A673 (cell line): ENCODE results near the gene RECK. TPM values are rescaled to one million over a fixed set of nuclear protein-coding genes. Genes with fewer than 3 reads are reported as not detected.

Source experiments
- BruUV-seq: library from RNA; stranded (reverse); fragments of 400-500 nt; replicated peaks from 2 replicates; lab custom pipeline; 2021; lab: Mats Ljungman, UMichigan
- CTCF ChIA-PET: fragments of 300-600 bp; sonication (Branson Sonifier 250); formaldehyde crosslinking; loops from one replicate; lab custom pipeline; 2022; ENCODE audit warnings: antibody characterized with exemption; lab: Charles Lee
- POLR2A ChIA-PET: fragments of 300-600 bp; sonication (Branson Sonifier 250); formaldehyde crosslinking; loops from one replicate; lab custom pipeline; 2022; ENCODE audit warnings: antibody characterized with exemption; ENCODE audit not compliant: low non-redundant PET; lab: Charles Lee
- DNase-seq: peaks from one replicate; pipeline ENCODE4 v3.0.0-alpha.2; 2015; ENCODE audit warnings: low spot score
- H3K27ac ChIP-seq: fragments of 200-600 bp; sonication (generic); 2 replicates; pipeline ENCODE4 v1.5.1; 2016; ENCODE audit warnings: mixed run types, low read depth, mild to moderate bottlenecking, mixed read lengths, antibody characterized with exemption, low read length; ENCODE audit not compliant: poor library complexity, severe bottlenecking
- H3K27me3 ChIP-seq: fragments of 200-600 bp; sonication (generic); replicated peaks from 2 replicates; pipeline ENCODE4 v1.6.1; 2017; ENCODE audit warnings: mixed run types, low read depth, mild to moderate bottlenecking, mixed read lengths, antibody characterized with exemption, low read length; ENCODE audit not compliant: insufficient read depth, poor library complexity
- H3K36me3 ChIP-seq: fragments of 200-600 bp; sonication (generic); 2 replicates; pipeline ENCODE4 v1.6.1; 2016; ENCODE audit warnings: mixed run types, mild to moderate bottlenecking, mixed read lengths, antibody characterized with exemption, low read length; ENCODE audit not compliant: insufficient read depth, poor library complexity, severe bottlenecking
- H3K4me1 ChIP-seq: fragments of 200-600 bp; sonication (generic); 2 replicates; pipeline ENCODE4 v1.6.1; 2017; ENCODE audit warnings: mixed run types, mild to moderate bottlenecking, mixed read lengths, antibody characterized with exemption, low read length; ENCODE audit not compliant: insufficient read depth, poor library complexity, severe bottlenecking
- H3K4me3 ChIP-seq: fragments of 200-600 bp; sonication (generic); 2 replicates; pipeline ENCODE4 v1.5.1; 2016; ENCODE audit warnings: low read depth, mixed run types, mild to moderate bottlenecking, mixed read lengths, low read length; ENCODE audit not compliant: poor library complexity, severe bottlenecking
- H3K9me3 ChIP-seq: fragments of 200-600 bp; sonication (generic); 2 replicates; pipeline ENCODE4 v1.6.1; 2016; ENCODE audit warnings: mixed run types, low read depth, mild to moderate bottlenecking, mixed read lengths, antibody characterized with exemption, low read length; ENCODE audit not compliant: poor library complexity, severe bottlenecking
- CTCF ChIP-seq: fragments of 300-800, 200-600 bp; sonication (generic); conservative IDR thresholded peaks from 2 replicates; pipeline ENCODE4 v1.5.1; 2017; ENCODE audit warnings: low read depth, mild to moderate bottlenecking, antibody characterized with exemption, low read length, moderate library complexity, mixed read lengths
- EZH2 ChIP-seq: fragments of 200-600 bp; sonication (generic); IDR thresholded peaks from 2 replicates; pipeline ENCODE4 v1.6.1; 2017; ENCODE audit warnings: borderline replicate concordance, low read depth, mild to moderate bottlenecking, mixed read lengths, antibody characterized with exemption, low read length; ENCODE audit not compliant: poor library complexity, severe bottlenecking
- intact Hi-C: fragments of 100-400 bp; cut with micrococcal nuclease; formaldehyde crosslinking; loops from one replicate; pipeline ENCODE4 v1.10.0; 2022; ENCODE audit not compliant: unreplicated experiment
- total RNA-seq: library from RNA; stranded (reverse); gene quantifications from 2 replicates; pipeline ENCODE4 v1.2.3, GENCODE V29; 2021

The RECK gene
- total RNA-seq, 1 experiment from 2014 or later = 9.1 TPM

DNA sequence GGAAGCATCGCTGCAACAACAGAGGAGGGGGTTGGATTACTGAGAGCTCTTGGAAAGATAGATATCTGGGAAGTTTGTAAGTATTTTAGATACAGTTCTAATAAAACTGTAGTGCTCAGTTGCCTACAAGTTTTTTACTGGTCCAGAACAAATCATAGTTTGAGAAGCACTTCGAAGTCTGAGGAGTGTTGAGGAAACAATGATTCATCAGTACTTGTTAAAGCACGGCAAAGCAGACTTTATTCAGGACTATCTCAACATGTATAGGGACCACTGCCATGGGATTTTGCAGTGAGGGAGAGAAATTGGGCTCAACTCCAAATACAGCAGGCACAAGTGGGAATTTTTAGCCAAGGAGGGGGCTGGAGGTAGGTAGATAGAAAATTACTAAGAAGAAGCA lies 25.3 kb upstream of the RECK start:
- POLR2A ChIA-PET = no interaction called here

DNA sequence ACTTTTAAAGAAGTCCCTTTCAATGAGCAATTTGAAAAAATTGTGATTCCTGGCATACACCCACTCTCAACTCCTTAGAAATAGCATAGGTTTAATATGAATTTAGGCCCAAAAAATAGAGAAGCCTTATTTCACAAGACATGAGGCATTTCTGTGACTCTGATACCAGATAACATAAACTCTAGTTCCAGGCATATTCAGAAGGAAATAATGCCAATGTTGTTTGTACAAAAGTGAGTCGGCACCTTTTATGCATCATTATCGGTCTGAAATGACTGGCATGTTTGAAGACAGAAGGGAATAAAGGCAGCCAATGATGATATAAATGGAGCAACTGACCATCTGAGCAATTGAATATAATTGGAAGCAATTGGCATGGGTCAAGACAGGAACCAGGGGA lies 19.4 kb upstream of the RECK start:
- no peaks in the 10 kb centered on the region for H3K36me3 ChIP-seq
- no peaks in the 10 kb centered on the region for H3K4me1 ChIP-seq
- no peak overlapping the region for H3K27ac ChIP-seq
- H3K4me3 ChIP-seq = no peak overlapping the region
- H3K9me3 ChIP-seq = no peaks in the 10 kb centered on the region
- no peak for TF ChIP-seq CTCF
- no peak for TF ChIP-seq EZH2
- H3K27me3 ChIP-seq = no peaks in the 10 kb centered on the region
- intact Hi-C loops = no loop called here
- ChIA-PET CTCF (no interaction called here), POLR2A (no interaction called here)
- no TSS peak for BruUV-seq
- no peak for DNase-seq

More for the DNA sequence above, 25.3 kb upstream of the RECK start:
- H3K4me3 ChIP-seq = no peak overlapping the region
- no peak for DNase-seq
- TF ChIP-seq EZH2 = no peak
- TF ChIP-seq CTCF = no peak
- intact Hi-C loops = no loop called here
- H3K9me3 ChIP-seq = peaks cover under 1% of the 10 kb centered on the region
- no peaks in the 10 kb centered on the region for H3K4me1 ChIP-seq
- H3K36me3 ChIP-seq = no peaks in the 10 kb centered on the region
- no peak overlapping the region for H3K27ac ChIP-seq
- no TSS peak for BruUV-seq
- CTCF ChIA-PET = interaction anchor here (1.2 kb wide), 1 partner anchor 12 kb away, joined by 3 read pairs; no protein-coding TSS in a partner anchor
- peaks cover 40% of the 10 kb centered on the region for H3K27me3 ChIP-seq

GRCh38 chr9:36018129-36018528 lies 18.6 kb upstream of the RECK start:
- Histone ChIP-seq H3K27ac (no peak overlapping the region), H3K4me3 (no peak overlapping the region), H3K27me3 (no peaks in the 10 kb centered on the region), H3K4me1 (no peaks in the 10 kb centered on the region), H3K36me3 (no peaks in the 10 kb centered on the region), H3K9me3 (no peaks in the 10 kb centered on the region)
- no peak for TF ChIP-seq CTCF
- TF ChIP-seq EZH2 = no peak
- no TSS peak for BruUV-seq
- ChIA-PET POLR2A (no interaction called here), CTCF (no interaction called here)
- intact Hi-C loops = no loop called here
- no peak for DNase-seq
